Keratinocyte (primary cell): Measurements from ENCODE around the gene STS. TPM values are rescaled to one million over a fixed set of nuclear protein-coding genes. Genes with fewer than 3 reads are reported as not detected.

Experiments
- DNase-seq: peaks from one replicate; pipeline ENCODE4 v3.0.0-alpha.2; 2011; ENCODE audit warnings: low read depth, missing footprints, low spot score
- FAIRE-seq: peaks from 2 replicates; lab custom pipeline; 2011; peaks lifted over from hg19 to GRCh38; lab: Jason Lieb, UNC
- H2AFZ ChIP-seq: 2 replicates; pipeline ENCODE4 v1.6.0; 2012; ENCODE audit warnings: low read length, control low read depth, inconsistent platforms; ENCODE audit not compliant: control insufficient read depth
- H3K27ac ChIP-seq: 2 replicates; pipeline ENCODE4 v1.5.1; 2011; ENCODE audit warnings: low read length; ENCODE audit not compliant: control insufficient read depth, insufficient read depth
- H3K27me3 ChIP-seq: 3 replicates; pipeline ENCODE4 v1.6.0; 2011; ENCODE audit warnings: low read length; ENCODE audit not compliant: control insufficient read depth, insufficient read depth; ENCODE audit errors: extremely low read depth
- H3K36me3 ChIP-seq, 2 experiments: 2 replicates in 1 of 2; 3 replicates in 1 of 2; pipeline ENCODE4 v1.5.1; 2011; ENCODE audit warnings: low read length in 2 of 2, mild to moderate bottlenecking in 1 of 2; ENCODE audit not compliant: control insufficient read depth in 2 of 2, insufficient read depth in 2 of 2; ENCODE audit errors: extremely low read depth in 1 of 2
- H3K4me1 ChIP-seq: 3 replicates; pipeline ENCODE4 v1.5.1; 2011; ENCODE audit warnings: low read length; ENCODE audit not compliant: control insufficient read depth, insufficient read depth; ENCODE audit errors: extremely low read depth
- H3K4me2 ChIP-seq: 3 replicates; pipeline ENCODE4 v1.6.0; 2011; ENCODE audit warnings: low read depth, low read length; ENCODE audit not compliant: control insufficient read depth, insufficient read depth; ENCODE audit errors: extremely low read depth
- H3K4me3 ChIP-seq, 3 experiments: fragments of 200-600 bp in 1 of 3; sonication (generic) in 1 of 3; 2 replicates in 2 of 3; 3 replicates in 1 of 3; pipeline ENCODE4 v1.5.1; 2011 to 2016; ENCODE audit warnings: low read length in 3 of 3, mild to moderate bottlenecking in 3 of 3, control low read depth in 2 of 3, inconsistent platforms in 1 of 3, low read depth in 1 of 3, mixed read lengths in 1 of 3, mixed run types in 1 of 3, moderate library complexity in 1 of 3; ENCODE audit not compliant: control insufficient read depth in 2 of 3, insufficient read depth in 2 of 3; ENCODE audit errors: extremely low read depth in 1 of 3
- H3K79me2 ChIP-seq: 2 replicates; pipeline ENCODE4 v1.6.0; 2012; ENCODE audit warnings: low read length; ENCODE audit not compliant: control insufficient read depth, insufficient read depth
- H3K9ac ChIP-seq: 3 replicates; pipeline ENCODE4 v1.6.0; 2011; ENCODE audit warnings: low read length; ENCODE audit not compliant: control insufficient read depth, insufficient read depth; ENCODE audit errors: extremely low read depth
- H3K9me1 ChIP-seq: 3 replicates; pipeline ENCODE4 v1.6.0; 2011; ENCODE audit warnings: low read length; ENCODE audit not compliant: control insufficient read depth, insufficient read depth; ENCODE audit errors: extremely low read depth
- H3K9me3 ChIP-seq: 2 replicates; pipeline ENCODE4 v1.5.1; 2012; ENCODE audit warnings: low read depth, low read length; ENCODE audit not compliant: control insufficient read depth
- H4K20me1 ChIP-seq: 3 replicates; pipeline ENCODE4 v1.6.0; 2011; ENCODE audit warnings: low read length; ENCODE audit not compliant: control insufficient read depth, insufficient read depth; ENCODE audit errors: extremely low read depth
- EZH2 ChIP-seq: IDR thresholded peaks from one replicate; pipeline ENCODE4 v1.6.1; 2012; ENCODE audit warnings: inconsistent platforms, mild to moderate bottlenecking, low read length, moderate library complexity
- dilution Hi-C: fragments of 300-500 bp; cut with MboI; formaldehyde crosslinking; loops from one replicate; pipeline ENCODE4 v1.7.0; 2020; ENCODE audit warnings: low sequenced_read_pairs; ENCODE audit not compliant: extremely low pct_ligation_motif_present
- polyA plus RNA-seq, 5 experiments: library from polyadenylated mRNA; depleted of rRNA in 3 of 5; stranded (reverse) in 3 of 5; stranded (forward) in 1 of 5; unstranded in 1 of 5; fragments of >200 nt; gene quantifications; 1 replicate in 1 of 5; 2 replicates in 3 of 5; 3 replicates in 1 of 5; pipeline versions ENCODE4 v1.2.1 to v1.2.3, GENCODE V29; 2011 to 2012; ENCODE audit warnings: missing spikeins in 2 of 5, low read depth in 1 of 5, low replicate concordance in 1 of 5
- TF ChIP-seq, protein P1 (sequence below), 3 experiments: IDR thresholded peaks in 1 of 3; conservative IDR thresholded peaks in 1 of 3; optimal IDR thresholded peaks in 1 of 3; 2 replicates in 2 of 3; 3 replicates in 1 of 3; pipeline versions ENCODE3 to v1.5.1; 2011; ENCODE audit warnings: low read length in 3 of 3, mild to moderate bottlenecking in 3 of 3, moderate library complexity in 2 of 3, control low read depth in 1 of 3, inconsistent platforms in 1 of 3; ENCODE audit not compliant: insufficient read depth in 2 of 3; ENCODE audit errors: extremely low read depth in 1 of 3

STS gene
- polyA plus RNA-seq, 1 donor (not counting 4 experiments of a cell fraction or from before 2014, with no cell fraction given) = 2.9 TPM

GRCh38 chrX:7155163-7155562 lies 7.7 kb downstream of the STS start:
- H3K9ac ChIP-seq = no peak overlapping the region
- H3K27me3 ChIP-seq = no peaks in the 10 kb centered on the region
- dilution Hi-C loops = no loop called here
- DNase-seq (no peak), FAIRE-seq (no peak)
- H3K9me3 ChIP-seq = no peaks in the 10 kb centered on the region
- H3K4me1 ChIP-seq = peaks cover 17% of the 10 kb centered on the region
- H2AFZ ChIP-seq = no peak overlapping the region
- no peak overlapping the region for H3K27ac ChIP-seq
- no peaks in the 10 kb centered on the region for H4K20me1 ChIP-seq
- TF ChIP-seq, protein P1, sequence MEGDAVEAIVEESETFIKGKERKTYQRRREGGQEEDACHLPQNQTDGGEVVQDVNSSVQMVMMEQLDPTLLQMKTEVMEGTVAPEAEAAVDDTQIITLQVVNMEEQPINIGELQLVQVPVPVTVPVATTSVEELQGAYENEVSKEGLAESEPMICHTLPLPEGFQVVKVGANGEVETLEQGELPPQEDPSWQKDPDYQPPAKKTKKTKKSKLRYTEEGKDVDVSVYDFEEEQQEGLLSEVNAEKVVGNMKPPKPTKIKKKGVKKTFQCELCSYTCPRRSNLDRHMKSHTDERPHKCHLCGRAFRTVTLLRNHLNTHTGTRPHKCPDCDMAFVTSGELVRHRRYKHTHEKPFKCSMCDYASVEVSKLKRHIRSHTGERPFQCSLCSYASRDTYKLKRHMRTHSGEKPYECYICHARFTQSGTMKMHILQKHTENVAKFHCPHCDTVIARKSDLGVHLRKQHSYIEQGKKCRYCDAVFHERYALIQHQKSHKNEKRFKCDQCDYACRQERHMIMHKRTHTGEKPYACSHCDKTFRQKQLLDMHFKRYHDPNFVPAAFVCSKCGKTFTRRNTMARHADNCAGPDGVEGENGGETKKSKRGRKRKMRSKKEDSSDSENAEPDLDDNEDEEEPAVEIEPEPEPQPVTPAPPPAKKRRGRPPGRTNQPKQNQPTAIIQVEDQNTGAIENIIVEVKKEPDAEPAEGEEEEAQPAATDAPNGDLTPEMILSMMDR (optimal IDR thresholded peaks at IDR 0.05 in 1 of 3, IDR thresholded peaks at IDR 0.05 in 1 of 3, conservative IDR thresholded peaks at IDR 0.05 in 1 of 3; ENCODE audit: extremely low read depth in 1 of 3, insufficient read depth in 2 of 3, low read length in 3 of 3) = no peak
- no peak for TF ChIP-seq EZH2
- H3K4me2 ChIP-seq = no peak overlapping the region
- H3K79me2 ChIP-seq = no peaks in the 10 kb centered on the region
- no peak overlapping the region for H3K4me3 ChIP-seq
- peaks cover 5% of the 10 kb centered on the region for H3K9me1 ChIP-seq
- H3K36me3 ChIP-seq = no peaks in the 10 kb centered on the region

DNA sequence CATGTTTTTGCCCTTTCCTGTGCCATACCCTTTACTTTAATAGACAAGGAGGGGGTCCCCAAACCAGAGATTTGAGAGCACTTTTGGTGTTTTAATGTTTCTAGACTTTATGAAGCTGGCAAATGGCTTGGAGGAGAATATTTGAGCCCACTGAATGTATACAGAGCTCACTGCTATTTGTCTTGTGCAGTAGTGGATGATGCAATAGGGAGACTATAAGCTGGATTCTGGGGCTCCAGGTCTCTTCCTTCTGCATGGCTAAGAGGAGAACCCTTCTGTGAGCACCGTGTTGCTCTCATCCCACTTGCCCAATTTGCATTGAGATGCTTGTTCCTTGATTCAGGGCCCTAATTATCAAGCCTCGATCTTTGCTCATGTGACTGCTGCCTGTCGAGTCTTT lies 9.4 kb downstream of the STS start:
- peaks cover 17% of the 10 kb centered on the region for H3K4me1 ChIP-seq
- no peak overlapping the region for H3K4me2 ChIP-seq
- no peak overlapping the region for H2AFZ ChIP-seq
- H3K4me3 ChIP-seq = no peak overlapping the region
- no peaks in the 10 kb centered on the region for H4K20me1 ChIP-seq
- H3K79me2 ChIP-seq = no peaks in the 10 kb centered on the region
- no peak for DNase-seq
- TF ChIP-seq, protein P1 (optimal IDR thresholded peaks at IDR 0.05 in 1 of 3, IDR thresholded peaks at IDR 0.05 in 1 of 3, conservative IDR thresholded peaks at IDR 0.05 in 1 of 3; ENCODE audit: extremely low read depth in 1 of 3, insufficient read depth in 2 of 3, low read length in 3 of 3) = no peak
- TF ChIP-seq EZH2 = no peak
- no peak overlapping the region for H3K27ac ChIP-seq
- H3K9ac ChIP-seq = no peak overlapping the region
- H3K9me3 ChIP-seq = no peaks in the 10 kb centered on the region
- no peaks in the 10 kb centered on the region for H3K27me3 ChIP-seq
- H3K9me1 ChIP-seq = peaks cover 5% of the 10 kb centered on the region
- FAIRE-seq = no peak
- dilution Hi-C loops = no loop called here
- H3K36me3 ChIP-seq = no peaks in the 10 kb centered on the region
